H9 (cell line): ENCODE results near the gene TIMM22. TPM values are rescaled to one million over a fixed set of nuclear protein-coding genes. Genes with fewer than 3 reads are reported as not detected.

ENCODE experiments used
- DNase-seq: peaks from one replicate; pipeline ENCODE4 v3.0.0-alpha.2; 2017
- H2AFZ ChIP-seq: one replicate; pipeline ENCODE4 v1.6.1; 2013; ENCODE audit warnings: mild to moderate bottlenecking, low read length, control low read depth, moderate library complexity
- H2AK5ac ChIP-seq: 2 replicates; pipeline ENCODE4 v1.6.1; 2013; ENCODE audit warnings: low read length, control low read depth, mixed read lengths; ENCODE audit not compliant: insufficient read length
- H2BK120ac ChIP-seq: one replicate; pipeline ENCODE4 v1.6.1; 2013; ENCODE audit warnings: low read depth, mild to moderate bottlenecking, low read length, control low read depth, inconsistent platforms; ENCODE audit not compliant: poor library complexity, severe bottlenecking
- H2BK12ac ChIP-seq: 2 replicates; pipeline ENCODE4 v1.6.1; 2013; ENCODE audit warnings: low read length, control low read depth, mixed read lengths, low read depth; ENCODE audit not compliant: insufficient read length
- H2BK15ac ChIP-seq: 2 replicates; pipeline ENCODE4 v1.6.1; 2013; ENCODE audit warnings: low read depth, low read length, control low read depth
- H2BK20ac ChIP-seq: one replicate; pipeline ENCODE4 v1.6.1; 2013; ENCODE audit warnings: low read depth, mild to moderate bottlenecking, low read length, control low read depth, inconsistent platforms; ENCODE audit not compliant: poor library complexity, severe bottlenecking
- H2BK5ac ChIP-seq: 2 replicates; pipeline ENCODE4 v1.6.1; 2013; ENCODE audit warnings: low read length, control low read depth, mixed read lengths; ENCODE audit not compliant: insufficient read length
- H3K14ac ChIP-seq: 2 replicates; pipeline ENCODE4 v1.6.1; 2013; ENCODE audit warnings: low read length, control low read depth; ENCODE audit not compliant: insufficient read depth
- H3K18ac ChIP-seq: 2 replicates; pipeline ENCODE4 v1.6.1; 2013; ENCODE audit warnings: low read depth, mild to moderate bottlenecking, mixed read lengths, low read length, control low read depth; ENCODE audit not compliant: insufficient read length
- H3K23ac ChIP-seq: 2 replicates; pipeline ENCODE4 v1.6.1; 2013; ENCODE audit warnings: low read length, control low read depth, mixed read lengths, low read depth; ENCODE audit not compliant: insufficient read length
- H3K23me2 ChIP-seq: 2 replicates; pipeline ENCODE4 v1.6.1; 2013; ENCODE audit warnings: low read depth, mild to moderate bottlenecking, mixed read lengths, low read length, control low read depth; ENCODE audit not compliant: insufficient read length, poor library complexity, severe bottlenecking
- H3K27ac ChIP-seq: 2 replicates; pipeline ENCODE4 v1.5.1; 2013; ENCODE audit warnings: low read length, control low read depth, mixed read lengths, low read depth; ENCODE audit not compliant: insufficient read length
- H3K27me3 ChIP-seq: 2 replicates; pipeline ENCODE4 v1.6.1; 2013; ENCODE audit warnings: low read length, control low read depth, inconsistent platforms; ENCODE audit not compliant: insufficient read depth
- H3K4ac ChIP-seq: 2 replicates; pipeline ENCODE4 v1.6.1; 2013; ENCODE audit warnings: low read depth, mild to moderate bottlenecking, control low read depth, inconsistent platforms, low read length, moderate library complexity
- H3K4me1 ChIP-seq: 2 replicates; pipeline ENCODE4 v1.6.1; 2013; ENCODE audit warnings: low read length, control low read depth, inconsistent platforms; ENCODE audit not compliant: insufficient read depth
- H3K4me2 ChIP-seq: 2 replicates; pipeline ENCODE4 v1.6.1; 2013; ENCODE audit warnings: low read length, control low read depth, mixed read lengths; ENCODE audit not compliant: insufficient read length, insufficient read depth
- H3K56ac ChIP-seq: 2 replicates; pipeline ENCODE4 v1.6.1; 2013; ENCODE audit warnings: low read depth, mild to moderate bottlenecking, mixed read lengths, low read length, control low read depth; ENCODE audit not compliant: insufficient read length
- H3K79me1 ChIP-seq: 2 replicates; pipeline ENCODE4 v1.6.1; 2013; ENCODE audit warnings: low read depth, mild to moderate bottlenecking, moderate library complexity, low read length, control low read depth, inconsistent platforms; ENCODE audit not compliant: insufficient read depth, poor library complexity, severe bottlenecking
- H3K79me2 ChIP-seq: 2 replicates; pipeline ENCODE4 v1.6.1; 2013; ENCODE audit warnings: low read length, control low read depth, inconsistent platforms; ENCODE audit not compliant: insufficient read depth
- H3K9ac ChIP-seq: 2 replicates; pipeline ENCODE4 v1.6.1; 2013; ENCODE audit warnings: low read length, control low read depth, mixed read lengths; ENCODE audit not compliant: insufficient read length; ENCODE audit errors: extremely low read depth
- H3K9me3 ChIP-seq: one replicate; pipeline ENCODE4 v1.6.1; 2013; ENCODE audit warnings: low read depth, low read length, inconsistent platforms; ENCODE audit not compliant: control insufficient read depth
- H3T11ph ChIP-seq: one replicate; pipeline ENCODE4 v1.6.1; 2013; ENCODE audit warnings: mild to moderate bottlenecking, low read length, control low read depth, inconsistent platforms
- H4K20me1 ChIP-seq: one replicate; pipeline ENCODE4 v1.6.1; 2013; ENCODE audit not compliant: control insufficient read depth, insufficient read length, insufficient read depth
- H4K5ac ChIP-seq: 2 replicates; pipeline ENCODE4 v1.6.1; 2013; ENCODE audit warnings: low read depth, mild to moderate bottlenecking, mixed read lengths, low read length, control low read depth; ENCODE audit not compliant: insufficient read length
- H4K8ac ChIP-seq: replicated peaks from 2 replicates; pipeline ENCODE4 v1.6.1; 2013; ENCODE audit warnings: low read length, control low read depth, mixed read lengths, low read depth; ENCODE audit not compliant: insufficient read length
- H4K91ac ChIP-seq: 2 replicates; pipeline ENCODE4 v1.6.1; 2013; ENCODE audit warnings: low read depth, mild to moderate bottlenecking, moderate library complexity, mixed read lengths, low read length, control low read depth; ENCODE audit not compliant: insufficient read length
- H3K27ac Mint-ChIP-seq, 3 experiments: 2 replicates in 2 of 3; 3 replicates in 1 of 3; pipeline ENCODE4 v1.8.0; 2020 to 2021; ENCODE audit warnings: mixed read lengths in 3 of 3, mild to moderate bottlenecking in 1 of 3, moderate library complexity in 1 of 3
- H3K27me3 Mint-ChIP-seq: 2 replicates; pipeline ENCODE4 v1.8.0; 2021; ENCODE audit warnings: low read depth, mild to moderate bottlenecking, moderate library complexity, mixed read lengths
- H3K36me3 Mint-ChIP-seq, 3 experiments: 2 replicates in 2 of 3; 3 replicates in 1 of 3; pipeline ENCODE4 v1.8.0; 2020 to 2021; ENCODE audit warnings: low read depth in 3 of 3, mixed read lengths in 3 of 3; ENCODE audit not compliant: insufficient read depth in 1 of 3
- H3K4me1 Mint-ChIP-seq, 2 experiments: 2 replicates each; pipeline ENCODE4 v1.8.0; 2020; ENCODE audit warnings: mixed read lengths in 2 of 2
- H3K4me3 Mint-ChIP-seq, 2 experiments: 2 replicates in 1 of 2; 3 replicates in 1 of 2; pipeline ENCODE4 v1.8.0; 2020 to 2021; ENCODE audit warnings: mild to moderate bottlenecking in 2 of 2, mixed read lengths in 2 of 2, moderate library complexity in 1 of 2
- H3K9me3 Mint-ChIP-seq, 2 experiments: 2 replicates in 1 of 2; 3 replicates in 1 of 2; pipeline ENCODE4 v1.8.0; 2020; ENCODE audit warnings: mild to moderate bottlenecking in 2 of 2, mixed read lengths in 2 of 2, moderate library complexity in 1 of 2
- WGBS: extraction: QIAGEN DNeasy Blood & Tissue Kit; methylation state at CpG from one replicate; pipeline ENCODE4 v1.1.7; 2013; ENCODE audit warnings: missing lambda C conversion rate, low lambda C conversion rate, mixed read lengths; ENCODE audit not compliant: insufficient read length; ENCODE audit errors: extremely low coverage; 5-methylcytosine and 5-hydroxymethylcytosine counted together
- total RNA-seq: library from RNA; stranded (reverse); gene quantifications from 2 replicates; pipeline ENCODE4 v1.2.1, GENCODE V29; 2021
- TF ChIP-seq, protein P1 (sequence below): fragments of 200-600 bp; sonication (generic); conservative IDR thresholded peaks from 3 replicates; pipeline ENCODE4 v1.8.0; 2021; ENCODE audit warnings: antibody characterized with exemption, mild to moderate bottlenecking

The TIMM22 gene
- total RNA-seq, 1 experiment from 2014 or later = 23.0 TPM

GRCh38 chr17:1050246-1050995, 53.5 kb downstream of the TIMM22 start:
- Histone ChIP-seq H2BK5ac (no peak overlapping the region), H3K18ac (no peak overlapping the region), H2BK120ac (no peak overlapping the region), H4K5ac (no peak overlapping the region), H3K27ac (no peak overlapping the region), H3T11ph (no peak overlapping the region), H3K14ac (no peak overlapping the region), H4K8ac (no peak overlapping the region), H3K79me2 (no peaks in the 10 kb centered on the region), H3K23me2 (no peaks in the 10 kb centered on the region), H3K56ac (no peak overlapping the region), H3K9me3 (no peaks in the 10 kb centered on the region), H4K91ac (no peak overlapping the region), H2BK15ac (no peak overlapping the region), H2AK5ac (no peak overlapping the region), H3K23ac (no peak overlapping the region), H3K27me3 (no peaks in the 10 kb centered on the region), H4K20me1 (no peaks in the 10 kb centered on the region), H3K79me1 (no peaks in the 10 kb centered on the region), H3K4me2 (no peak overlapping the region), H3K9ac (no peak overlapping the region), H2BK20ac (no peak overlapping the region), H3K4me1 (no peaks in the 10 kb centered on the region), H2AFZ (no peak overlapping the region), H2BK12ac (no peak overlapping the region), H3K4ac (no peak overlapping the region)
- Mint-ChIP-seq H3K27me3 (no peaks in the 10 kb centered on the region), H3K4me3 (no peak overlapping the region), H3K4me1 (peaks cover 0 to 2% of the 10 kb centered on the region in 2 experiments; a peak in 2 of 4 replicates), H3K36me3 (peaks cover 2 to 26% (median 3%) of the 10 kb centered on the region in 3 experiments; a peak in 4 of 7 replicates), H3K27ac (no peak overlapping the region), H3K9me3 (no peaks in the 10 kb centered on the region)
- no peak for DNase-seq
- TF ChIP-seq, protein P1, sequence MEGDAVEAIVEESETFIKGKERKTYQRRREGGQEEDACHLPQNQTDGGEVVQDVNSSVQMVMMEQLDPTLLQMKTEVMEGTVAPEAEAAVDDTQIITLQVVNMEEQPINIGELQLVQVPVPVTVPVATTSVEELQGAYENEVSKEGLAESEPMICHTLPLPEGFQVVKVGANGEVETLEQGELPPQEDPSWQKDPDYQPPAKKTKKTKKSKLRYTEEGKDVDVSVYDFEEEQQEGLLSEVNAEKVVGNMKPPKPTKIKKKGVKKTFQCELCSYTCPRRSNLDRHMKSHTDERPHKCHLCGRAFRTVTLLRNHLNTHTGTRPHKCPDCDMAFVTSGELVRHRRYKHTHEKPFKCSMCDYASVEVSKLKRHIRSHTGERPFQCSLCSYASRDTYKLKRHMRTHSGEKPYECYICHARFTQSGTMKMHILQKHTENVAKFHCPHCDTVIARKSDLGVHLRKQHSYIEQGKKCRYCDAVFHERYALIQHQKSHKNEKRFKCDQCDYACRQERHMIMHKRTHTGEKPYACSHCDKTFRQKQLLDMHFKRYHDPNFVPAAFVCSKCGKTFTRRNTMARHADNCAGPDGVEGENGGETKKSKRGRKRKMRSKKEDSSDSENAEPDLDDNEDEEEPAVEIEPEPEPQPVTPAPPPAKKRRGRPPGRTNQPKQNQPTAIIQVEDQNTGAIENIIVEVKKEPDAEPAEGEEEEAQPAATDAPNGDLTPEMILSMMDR = no peak
- WGBS = no CpG with 5 or more reads among the region's 22 CpGs
